ENCODE measurements around the gene COMT. TPM values are rescaled to one million over a fixed set of nuclear protein-coding genes. Genes with fewer than 3 reads are reported as not detected.

Gene COMT
- total RNA-seq, 3 donors from 2014 or later (not counting 1 experiment from before 2014, with no cell fraction given) = 37.5 to 56.2 (median 38.2) TPM

DNA sequence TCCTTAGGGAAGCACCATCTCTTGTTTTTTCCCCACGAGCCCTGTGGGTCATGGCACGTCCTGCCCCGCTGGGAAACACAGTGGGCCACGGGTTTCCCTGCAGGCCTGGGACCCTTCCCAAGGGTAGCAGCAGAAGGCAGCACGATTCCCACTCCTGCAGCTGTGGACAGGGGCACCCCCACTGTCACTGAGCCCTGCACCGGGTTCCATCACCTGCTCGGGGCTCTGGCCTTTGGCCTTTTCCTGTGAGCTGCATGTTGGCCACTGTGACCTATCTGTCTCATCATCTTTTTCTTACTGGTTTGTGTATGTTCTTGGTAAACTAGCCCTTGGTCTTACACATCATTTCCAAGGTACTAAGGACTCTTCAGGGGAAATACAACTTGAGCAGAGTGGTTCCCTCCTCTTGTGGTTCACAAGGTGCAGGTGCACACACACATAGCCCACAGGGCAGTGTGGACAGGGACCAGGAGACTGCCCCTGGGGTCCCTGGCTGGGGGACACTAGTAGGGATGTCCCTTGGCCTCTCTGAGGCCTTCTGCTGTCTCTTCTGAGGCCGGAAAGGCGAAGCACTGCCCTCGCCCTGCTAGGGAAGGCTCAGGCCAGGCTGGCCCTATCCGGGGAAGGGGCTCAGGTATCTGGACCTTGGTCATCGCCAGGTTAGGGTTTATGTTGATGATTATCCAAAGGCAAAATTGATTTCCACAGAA lies 19.1 kb downstream of the COMT start:
- peaks cover 9 to 13% of the 10 kb centered on the region in 2 donors for H3K4me1 Mint-ChIP-seq
- no peak overlapping the region for H3K27ac Mint-ChIP-seq
- no peaks in the 10 kb centered on the region for H3K9me3 Mint-ChIP-seq
- no peak overlapping the region for H3K27ac ChIP-seq (ENCODE audit: low read length)
- no peak for DNase-seq
- H3K36me3 Mint-ChIP-seq = no peaks in the 10 kb centered on the region
- ATAC-seq = no peak
- H3K9me3 ChIP-seq (ENCODE audit: control insufficient read depth, insufficient read depth, low read length) = no peaks in the 10 kb centered on the region
- no peak overlapping the region for H3K4me3 ChIP-seq (ENCODE audit: low read length)
- H3K27me3 ChIP-seq (ENCODE audit: control insufficient read depth, insufficient read depth, low read length) = no peaks in the 10 kb centered on the region
- 90% methylated on average over 12 of the region's 12 CpGs for WGBS (ENCODE audit: insufficient coverage)
- intact Hi-C loops (cut with micrococcal nuclease) = no loop called here
- peaks cover 13% of the 10 kb centered on the region for H3K36me3 ChIP-seq (ENCODE audit: control insufficient read depth, insufficient read depth, low read length)
- H3K27me3 Mint-ChIP-seq (ENCODE audit: low read depth in 2 of 2) = no peaks in the 10 kb centered on the region
- peaks cover 34% of the 10 kb centered on the region for H3K4me1 ChIP-seq (ENCODE audit: control insufficient read depth, insufficient read depth, low read length)
- H3K4me3 Mint-ChIP-seq = no peak overlapping the region
- TF ChIP-seq, protein P1, sequence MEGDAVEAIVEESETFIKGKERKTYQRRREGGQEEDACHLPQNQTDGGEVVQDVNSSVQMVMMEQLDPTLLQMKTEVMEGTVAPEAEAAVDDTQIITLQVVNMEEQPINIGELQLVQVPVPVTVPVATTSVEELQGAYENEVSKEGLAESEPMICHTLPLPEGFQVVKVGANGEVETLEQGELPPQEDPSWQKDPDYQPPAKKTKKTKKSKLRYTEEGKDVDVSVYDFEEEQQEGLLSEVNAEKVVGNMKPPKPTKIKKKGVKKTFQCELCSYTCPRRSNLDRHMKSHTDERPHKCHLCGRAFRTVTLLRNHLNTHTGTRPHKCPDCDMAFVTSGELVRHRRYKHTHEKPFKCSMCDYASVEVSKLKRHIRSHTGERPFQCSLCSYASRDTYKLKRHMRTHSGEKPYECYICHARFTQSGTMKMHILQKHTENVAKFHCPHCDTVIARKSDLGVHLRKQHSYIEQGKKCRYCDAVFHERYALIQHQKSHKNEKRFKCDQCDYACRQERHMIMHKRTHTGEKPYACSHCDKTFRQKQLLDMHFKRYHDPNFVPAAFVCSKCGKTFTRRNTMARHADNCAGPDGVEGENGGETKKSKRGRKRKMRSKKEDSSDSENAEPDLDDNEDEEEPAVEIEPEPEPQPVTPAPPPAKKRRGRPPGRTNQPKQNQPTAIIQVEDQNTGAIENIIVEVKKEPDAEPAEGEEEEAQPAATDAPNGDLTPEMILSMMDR (IDR thresholded peaks at IDR 0.05) = no peak

DNA sequence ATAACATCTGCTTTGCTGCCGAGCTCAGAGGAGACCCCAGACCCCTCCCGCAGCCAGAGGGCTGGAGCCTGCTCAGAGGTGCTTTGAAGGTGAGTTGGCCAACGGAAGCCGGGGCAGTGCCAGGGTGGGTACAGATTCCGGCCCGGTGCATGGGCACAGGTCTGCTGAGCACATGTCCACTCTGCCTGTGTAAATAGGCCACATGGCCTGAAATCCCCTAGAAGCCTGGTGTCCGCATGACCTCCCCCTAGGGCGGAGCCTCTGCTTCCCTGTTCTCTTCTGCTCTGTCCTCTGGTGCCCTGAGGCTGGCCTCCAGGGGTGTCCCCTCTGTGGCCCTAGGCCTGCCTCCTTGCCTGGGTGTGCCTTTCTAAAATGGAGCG lies 19.6 kb downstream of the COMT start:
- TF ChIP-seq, protein P1 (IDR thresholded peaks at IDR 0.05) = no peak
- H3K4me1 Mint-ChIP-seq = peaks cover 12 to 16% of the 10 kb centered on the region in 2 donors
- Histone ChIP-seq H3K27ac (ENCODE audit: low read length) (no peak overlapping the region), H3K36me3 (ENCODE audit: control insufficient read depth, insufficient read depth, low read length) (peaks cover 13% of the 10 kb centered on the region), H3K9me3 (ENCODE audit: control insufficient read depth, insufficient read depth, low read length) (no peaks in the 10 kb centered on the region), H3K4me3 (ENCODE audit: low read length) (no peak overlapping the region), H3K27me3 (ENCODE audit: control insufficient read depth, insufficient read depth, low read length) (no peaks in the 10 kb centered on the region), H3K4me1 (ENCODE audit: control insufficient read depth, insufficient read depth, low read length) (peaks cover 34% of the 10 kb centered on the region)
- H3K27me3 Mint-ChIP-seq (ENCODE audit: low read depth in 2 of 2) = no peaks in the 10 kb centered on the region
- ATAC-seq (no peak), DNase-seq (no peak)
- H3K4me3 Mint-ChIP-seq = no peak overlapping the region
- WGBS (ENCODE audit: insufficient coverage) = 89% methylated on average over 9 of the region's 9 CpGs
- no peak overlapping the region for H3K27ac Mint-ChIP-seq
- no peaks in the 10 kb centered on the region for H3K9me3 Mint-ChIP-seq
- intact Hi-C loops (cut with micrococcal nuclease) = no loop called here
- H3K36me3 Mint-ChIP-seq = no peaks in the 10 kb centered on the region

DNA sequence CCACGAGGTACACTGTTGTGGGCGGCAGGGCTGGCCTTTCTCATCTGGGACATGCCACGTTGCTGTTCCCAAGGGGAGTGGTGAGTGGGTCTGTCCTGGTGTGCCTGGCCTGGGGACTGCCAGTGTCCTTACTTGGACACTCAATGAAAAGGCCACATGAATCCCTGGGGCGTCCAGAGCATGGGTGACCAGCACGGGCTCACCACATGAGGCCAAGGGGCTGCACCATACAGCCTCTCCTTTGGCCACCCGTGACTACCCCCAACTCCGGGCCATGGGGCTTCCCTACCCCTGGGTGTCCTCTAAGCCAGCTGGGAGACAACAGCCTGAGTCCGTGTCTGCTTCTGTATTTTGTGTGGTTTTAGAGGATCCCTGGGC lies 20.3 kb downstream of the COMT start:
- DNase-seq (no peak), ATAC-seq (no peak)
- Histone ChIP-seq H3K4me1 (ENCODE audit: control insufficient read depth, insufficient read depth, low read length) (peaks cover 34% of the 10 kb centered on the region), H3K36me3 (ENCODE audit: control insufficient read depth, insufficient read depth, low read length) (peaks cover 15% of the 10 kb centered on the region), H3K27me3 (ENCODE audit: control insufficient read depth, insufficient read depth, low read length) (no peaks in the 10 kb centered on the region), H3K9me3 (ENCODE audit: control insufficient read depth, insufficient read depth, low read length) (no peaks in the 10 kb centered on the region), H3K4me3 (ENCODE audit: low read length) (no peak overlapping the region), H3K27ac (ENCODE audit: low read length) (no peak overlapping the region)
- no peak overlapping the region for H3K4me3 Mint-ChIP-seq
- no peak overlapping the region for H3K27ac Mint-ChIP-seq
- TF ChIP-seq, protein P1 (IDR thresholded peaks at IDR 0.05) = no peak
- intact Hi-C loops (cut with micrococcal nuclease) = no loop called here
- H3K9me3 Mint-ChIP-seq = no peaks in the 10 kb centered on the region
- 91% methylated on average over 8 of the region's 8 CpGs for WGBS (ENCODE audit: insufficient coverage)
- H3K4me1 Mint-ChIP-seq = peaks cover 15 to 16% of the 10 kb centered on the region in 2 donors
- H3K27me3 Mint-ChIP-seq (ENCODE audit: low read depth in 2 of 2) = no peaks in the 10 kb centered on the region
- H3K36me3 Mint-ChIP-seq = no peaks in the 10 kb centered on the region
